GM18858 (cell line): Measurements from ENCODE around the gene LRPPRC.
"Not testable (repeated sequence)": the region's sequence is repeated elsewhere in the genome, so short reads cannot be mapped to it uniquely, and the experiment has no call there.

Experiments used
- ATAC-seq: cut with Tn5 transposase; IDR thresholded peaks from one replicate; pipeline ENCODE4 v1.9.1; 2021; ENCODE audit not compliant: unreplicated experiment

The LRPPRC gene

GRCh38 chr2:43911136-43911790 lies 84.5 kb downstream of the LRPPRC start:
- ATAC-seq = not testable (repeated sequence)

- no peak for ATAC-seq
These were observed 89.2 kb downstream of the LRPPRC start for GRCh38 chr2:43906448-43907109.

- no peak for ATAC-seq
These were observed 89.9 kb downstream of the LRPPRC start for GRCh38 chr2:43905871-43906270.

GRCh38 chr2:43905371-43905803 lies 90.4 kb downstream of the LRPPRC start:
- no peak for ATAC-seq

- no peak for ATAC-seq
These were observed 96.2 kb downstream of the LRPPRC start for GRCh38 chr2:43899589-43899988.

GRCh38 chr2:43898838-43899346 lies 96.9 kb downstream of the LRPPRC start:
- no peak for ATAC-seq

GRCh38 chr2:43898134-43898837 lies 97.5 kb downstream of the LRPPRC start:
- no peak for ATAC-seq

GRCh38 chr2:43897492-43897891 lies 98.3 kb downstream of the LRPPRC start:
- ATAC-seq = no peak

GRCh38 chr2:43896906-43897305 lies 98.9 kb downstream of the LRPPRC start:
- no peak for ATAC-seq

- ATAC-seq = no peak
These were observed 101.0 kb downstream of the LRPPRC start for GRCh38 chr2:43894743-43895142.

GRCh38 chr2:43890855-43891254 lies 104.9 kb downstream of the LRPPRC start:
- no peak for ATAC-seq

GRCh38 chr2:43889416-43889815 lies 106.4 kb downstream of the LRPPRC start:
- ATAC-seq = no peak

- ATAC-seq = no peak
These were observed 108.6 kb downstream of the LRPPRC start for GRCh38 chr2:43887176-43887575.

- ATAC-seq = no peak
These were observed 110.6 kb downstream of the LRPPRC start for GRCh38 chr2:43885132-43885632.

GRCh38 chr2:43884689-43885088 lies 111.1 kb downstream of the LRPPRC start:
- ATAC-seq = no peak

- no peak for ATAC-seq
These were observed 113.5 kb downstream of the LRPPRC start for GRCh38 chr2:43882312-43882711.

GRCh38 chr2:43880952-43881351 lies 114.8 kb downstream of the LRPPRC start:
- ATAC-seq = no peak

- ATAC-seq = no peak
These were observed 115.3 kb downstream of the LRPPRC start for GRCh38 chr2:43880471-43880870.

GRCh38 chr2:43879261-43879660 lies 116.5 kb downstream of the LRPPRC start:
- no peak for ATAC-seq

GRCh38 chr2:43877782-43878464 lies 117.9 kb downstream of the LRPPRC start:
- ATAC-seq = no peak
